Putamen (tissue), 1 donor: ENCODE data around the gene SLC18A3.

ENCODE experiments used
- DNase-seq: peaks from one replicate; pipeline ENCODE4 v3.0.0-alpha.2; 2016; ENCODE audit warnings: low spot score

Gene SLC18A3

DNA sequence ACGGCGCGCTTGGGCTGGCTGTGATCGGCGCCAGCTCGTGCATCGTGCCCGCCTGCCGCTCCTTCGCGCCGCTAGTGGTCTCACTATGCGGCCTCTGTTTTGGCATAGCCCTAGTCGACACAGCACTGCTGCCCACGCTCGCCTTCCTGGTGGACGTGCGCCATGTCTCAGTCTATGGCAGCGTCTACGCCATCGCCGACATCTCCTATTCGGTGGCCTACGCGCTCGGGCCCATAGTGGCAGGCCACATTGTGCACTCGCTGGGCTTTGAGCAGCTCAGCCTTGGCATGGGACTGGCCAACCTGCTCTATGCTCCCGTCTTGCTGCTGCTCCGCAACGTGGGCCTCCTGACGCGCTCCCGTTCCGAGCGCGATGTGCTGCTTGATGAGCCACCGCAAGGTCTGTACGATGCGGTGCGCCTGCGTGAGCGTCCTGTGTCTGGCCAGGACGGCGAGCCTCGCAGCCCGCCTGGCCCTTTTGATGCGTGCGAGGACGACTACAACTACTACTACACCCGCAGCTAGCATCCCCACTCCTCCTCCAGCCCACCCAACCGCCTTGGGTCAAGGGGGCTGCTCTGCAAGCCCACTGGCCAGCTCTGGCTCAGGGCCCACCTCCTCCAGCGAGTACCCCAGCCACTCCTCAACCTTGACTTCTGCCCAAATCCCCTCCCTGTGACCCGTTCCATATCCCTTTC lies 1.9 kb downstream of the SLC18A3 start:
- DNase-seq: no peak

DNA sequence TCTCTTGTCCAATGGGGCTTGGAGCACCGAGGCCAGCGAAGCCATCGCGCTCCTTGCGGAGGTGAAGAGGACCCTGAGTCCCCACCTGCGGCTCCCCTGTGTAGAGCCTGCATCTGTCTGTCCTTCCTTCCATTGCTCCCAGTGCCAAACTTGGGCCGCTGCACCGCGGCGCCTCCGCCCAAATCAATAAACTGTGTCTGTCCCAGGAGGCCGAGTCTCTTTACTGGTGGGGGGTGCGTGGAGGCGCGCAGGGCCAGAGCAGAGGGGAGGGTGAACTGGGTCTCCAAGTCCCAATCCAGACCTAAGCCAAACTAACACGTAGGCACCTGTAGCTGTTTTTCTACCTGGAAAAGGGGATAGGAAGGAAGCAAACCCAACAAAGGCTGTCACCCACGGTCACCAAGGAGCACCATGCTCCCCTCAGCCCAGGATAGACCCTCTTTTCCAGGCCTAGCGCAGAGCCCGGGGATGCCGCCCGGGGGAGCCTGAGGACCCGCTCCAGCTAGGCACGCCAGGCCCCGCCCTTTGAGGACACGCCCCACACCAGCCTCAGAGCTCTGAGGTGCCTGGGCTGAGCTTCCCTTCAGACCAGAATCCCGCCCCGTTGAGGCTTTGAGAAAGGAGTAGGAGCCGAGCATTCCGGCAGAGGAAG lies 2.5 kb downstream of the SLC18A3 start:
- DNase-seq: no peak

DNA sequence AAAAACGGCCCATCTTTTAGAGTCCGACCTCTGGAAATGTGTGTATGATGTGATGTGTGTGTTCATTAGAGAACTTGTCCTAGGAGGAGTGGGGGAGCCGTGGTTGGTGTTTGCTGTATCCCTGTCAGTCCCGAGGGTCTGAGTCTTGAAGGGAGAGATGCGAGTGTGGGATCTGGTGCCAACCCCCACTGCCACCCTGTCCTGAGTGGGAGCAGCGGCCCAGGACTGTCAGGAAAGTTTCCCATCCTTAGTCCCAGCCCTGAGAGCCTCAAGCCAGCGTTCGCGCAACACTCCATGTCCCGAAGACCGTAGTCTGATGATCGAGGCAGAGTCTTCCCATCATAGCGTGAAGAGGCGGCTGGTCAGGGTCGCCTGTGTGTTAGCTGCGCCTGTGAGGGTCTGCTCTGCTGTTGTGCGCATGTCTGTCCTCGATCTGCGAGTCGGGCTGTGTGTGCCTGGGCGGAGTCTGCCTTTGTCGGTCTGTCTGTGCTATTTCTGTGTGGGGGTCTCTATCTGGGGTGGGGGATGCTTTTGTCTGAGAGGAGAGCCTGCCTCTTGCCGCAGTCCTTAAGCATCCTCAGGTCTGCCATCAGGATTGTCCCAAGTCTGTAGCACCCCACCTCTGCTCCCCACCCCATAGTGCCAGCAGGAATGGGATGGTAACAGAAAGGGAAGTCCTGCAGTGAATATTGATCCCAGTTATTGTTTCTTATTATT lies 3.2 kb downstream of the SLC18A3 start:
- no peak for DNase-seq

DNA sequence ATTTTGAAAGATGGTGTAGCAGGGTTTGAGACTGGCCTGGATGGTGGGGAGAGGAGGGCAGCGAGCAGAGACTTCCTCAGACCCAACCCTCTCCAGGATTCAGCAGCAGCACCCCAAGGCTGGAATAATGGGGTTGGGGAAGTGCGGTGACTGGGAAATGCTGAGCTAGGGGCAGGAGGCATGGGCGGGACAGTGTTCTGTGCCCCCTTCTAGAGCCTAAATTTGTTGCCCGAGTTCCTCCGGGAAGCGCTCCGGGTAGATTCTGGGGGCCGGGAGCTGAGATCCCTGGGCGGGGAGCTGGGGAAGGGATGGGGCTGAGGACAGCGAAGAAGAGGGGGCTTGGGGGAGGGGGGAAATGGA lies 3.8 kb downstream of the SLC18A3 start, which contains the start of gene CHAT:
Gene CHAT (plus strand): TSS at position 156 of the 360 bp plus-strand sequence. CDS start 153 bp downstream, at position 309.
- no peak for DNase-seq

DNA sequence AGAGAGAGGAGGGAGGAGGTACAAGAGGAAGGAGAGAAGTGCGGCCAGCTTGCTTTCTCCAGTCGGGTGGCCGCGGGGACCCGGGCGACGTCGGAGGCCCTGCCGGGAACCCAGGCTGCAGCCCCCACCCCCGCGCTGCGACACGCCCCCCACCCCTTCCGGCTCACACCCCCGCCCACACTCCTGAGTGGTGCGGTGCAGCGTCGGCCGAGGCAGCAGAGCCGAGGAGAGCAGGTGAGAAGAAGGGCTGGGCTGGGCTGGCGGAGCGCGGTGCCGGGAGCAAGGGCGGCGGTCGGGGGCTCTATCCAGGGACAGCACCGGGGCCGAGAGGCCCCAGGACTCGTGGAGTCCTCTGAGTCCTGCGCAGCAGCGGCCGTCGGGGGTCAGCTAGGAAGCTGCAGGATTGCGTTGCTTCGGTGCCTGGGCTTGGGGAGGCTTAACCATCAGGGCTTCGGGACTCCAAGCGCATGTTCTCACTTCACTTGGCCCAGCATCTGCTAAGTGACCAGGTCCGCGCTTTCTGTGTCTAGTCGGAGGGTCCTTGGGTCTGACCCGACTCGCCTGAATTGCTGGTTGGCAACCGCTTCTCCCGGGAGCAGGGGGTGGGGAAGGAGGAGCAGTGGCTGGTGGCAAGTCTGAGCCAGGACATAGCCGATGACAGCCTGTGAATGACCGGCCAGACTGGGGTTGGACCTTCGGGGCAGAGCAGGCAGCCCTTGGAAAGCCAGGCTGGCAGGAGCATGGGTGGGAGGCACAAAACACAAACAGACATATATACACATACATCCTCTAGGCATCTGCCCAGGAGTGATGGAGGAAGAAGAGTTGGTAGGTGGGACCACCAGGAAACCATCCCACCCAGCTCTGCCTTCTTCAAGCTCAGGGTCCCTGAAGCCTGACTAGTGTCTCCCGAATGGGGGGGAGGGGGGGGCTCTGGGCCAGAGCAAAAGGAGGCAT lies 4.4 kb downstream of the SLC18A3 start:
- no peak for DNase-seq

DNA sequence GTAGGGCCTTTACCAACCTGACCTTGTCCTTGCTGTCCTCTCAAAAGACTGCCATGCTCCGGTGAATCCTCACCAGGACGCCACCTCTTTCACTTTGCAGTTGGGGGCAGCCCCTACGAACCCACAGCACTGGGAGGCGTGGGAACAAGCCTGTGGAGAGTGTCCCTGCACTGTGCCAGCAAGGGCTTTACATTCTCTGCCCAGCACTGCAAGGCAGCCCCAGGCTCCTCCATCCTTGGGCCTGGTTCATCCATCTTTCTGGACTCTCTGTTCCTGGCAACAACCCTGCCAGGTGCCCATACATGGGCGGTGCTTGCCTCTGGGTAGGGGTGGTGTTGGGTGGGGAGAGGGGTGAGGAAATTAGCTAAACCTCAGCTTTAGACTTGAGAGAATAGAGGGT lies 5.1 kb downstream of the SLC18A3 start:
- DNase-seq: no peak

DNA sequence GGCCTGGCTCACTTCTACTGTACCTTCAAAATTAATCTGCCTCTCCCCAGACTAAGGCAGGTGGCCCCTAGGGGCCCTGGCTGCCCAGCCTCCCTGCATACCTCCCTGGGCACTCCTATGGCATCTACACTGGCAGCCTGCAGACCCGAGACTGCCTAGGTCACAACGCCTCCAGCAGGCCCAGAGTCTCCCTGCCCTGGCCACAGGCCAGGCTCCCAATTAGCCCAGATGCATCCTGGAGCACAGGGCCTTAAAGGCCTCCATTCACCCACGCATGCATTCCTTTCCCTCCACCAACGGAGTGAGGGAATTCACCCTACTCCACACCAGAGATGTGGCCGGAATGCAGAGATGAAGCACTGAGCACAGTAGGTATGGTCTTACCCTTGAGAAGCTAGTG lies 5.6 kb downstream of the SLC18A3 start:
- no peak for DNase-seq

DNA sequence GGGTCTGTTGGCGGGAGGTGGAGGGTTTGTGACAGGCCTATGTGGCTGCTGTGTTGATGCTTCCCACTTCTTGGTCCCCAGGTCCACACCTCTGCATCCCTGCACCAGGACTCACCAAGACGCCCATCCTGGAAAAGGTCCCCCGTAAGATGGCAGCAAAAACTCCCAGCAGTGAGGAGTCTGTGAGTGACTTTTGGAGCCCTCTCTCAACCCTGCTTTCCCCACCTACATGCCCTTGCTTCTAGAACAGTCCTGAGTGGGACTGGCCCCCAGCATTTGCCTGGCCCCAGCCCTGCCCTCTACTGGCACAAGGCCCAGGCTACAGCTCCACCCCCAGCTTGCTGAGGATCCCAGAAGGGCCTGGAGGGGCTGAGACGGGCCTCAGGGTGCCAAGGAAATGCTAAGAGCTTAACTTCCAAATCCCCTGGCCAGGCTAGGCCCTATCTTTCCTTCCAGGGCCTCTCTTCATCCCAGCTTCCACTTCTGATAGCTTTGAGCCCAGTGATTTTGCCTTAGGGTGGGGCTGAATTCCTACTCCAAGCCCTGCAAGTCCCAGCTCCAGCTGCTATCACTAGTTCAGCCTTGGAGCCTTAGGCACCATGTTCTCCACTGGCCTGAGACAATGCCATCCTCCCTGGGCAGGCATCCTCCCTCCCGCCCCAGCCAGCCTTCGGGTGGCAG lies 6.5 kb downstream of the SLC18A3 start:
- DNase-seq: no peak

DNA sequence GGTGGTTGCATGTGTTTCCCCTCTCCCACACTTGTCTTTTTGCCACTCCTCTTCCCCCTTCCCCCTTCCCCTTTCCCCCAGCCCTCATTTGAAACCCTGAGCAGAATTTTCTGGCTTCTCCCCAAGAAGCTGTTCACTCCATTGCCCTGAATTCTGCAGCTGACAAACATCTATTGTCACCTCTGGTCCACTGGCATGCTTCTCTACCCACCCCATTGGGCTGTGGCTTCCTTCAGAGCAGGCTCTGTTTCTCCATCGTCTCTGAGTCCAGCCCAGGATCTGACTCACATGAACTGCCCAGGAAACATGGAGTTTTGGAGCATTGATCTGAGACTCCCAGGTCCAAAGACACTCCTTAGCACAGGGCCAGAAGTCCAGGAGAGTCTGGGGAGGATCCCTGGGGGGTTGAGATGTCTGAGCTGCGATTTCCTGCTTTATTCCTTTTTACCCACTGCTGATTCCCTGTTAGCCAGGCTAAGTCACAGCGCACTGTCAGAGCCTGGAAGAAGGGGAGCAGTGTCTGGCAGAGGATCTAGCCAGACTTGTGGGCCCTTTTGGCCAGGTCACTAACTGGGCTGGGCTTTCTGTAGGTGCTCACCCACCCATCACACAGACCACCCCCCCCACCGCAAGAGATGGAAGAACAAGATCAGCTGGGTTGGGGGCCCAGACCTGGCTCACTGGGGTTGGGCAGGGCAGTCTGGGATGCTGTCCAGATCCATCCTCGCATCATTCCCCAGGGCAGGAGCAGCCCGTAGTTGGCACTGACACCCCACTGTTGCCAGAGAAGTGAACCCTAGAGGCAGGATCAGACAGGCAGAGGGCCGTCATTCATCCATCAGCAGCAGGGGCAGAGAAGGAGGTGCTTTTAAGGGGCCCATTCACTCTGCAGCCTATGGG lies 7.3 kb downstream of the SLC18A3 start:
- no peak for DNase-seq

DNA sequence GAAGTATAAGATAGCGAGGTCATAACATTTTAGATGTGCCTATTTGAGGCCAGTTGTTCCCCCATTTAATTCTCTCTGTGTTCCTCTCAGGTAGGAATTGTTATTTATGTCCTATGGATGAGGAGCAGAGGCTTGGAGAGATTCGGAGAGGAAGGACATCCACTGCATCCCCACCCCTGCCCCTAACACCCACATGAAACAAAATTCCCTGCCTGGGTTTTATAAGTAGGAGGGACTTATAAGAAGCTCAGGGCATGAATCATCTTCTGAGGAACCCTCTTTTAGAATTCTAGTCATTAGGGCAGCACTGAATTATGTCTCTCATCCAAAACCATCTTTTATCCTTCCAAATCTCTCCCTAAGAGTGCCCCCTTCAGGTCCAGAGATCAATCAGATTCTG lies 8.7 kb downstream of the SLC18A3 start:
- DNase-seq: no peak

DNA sequence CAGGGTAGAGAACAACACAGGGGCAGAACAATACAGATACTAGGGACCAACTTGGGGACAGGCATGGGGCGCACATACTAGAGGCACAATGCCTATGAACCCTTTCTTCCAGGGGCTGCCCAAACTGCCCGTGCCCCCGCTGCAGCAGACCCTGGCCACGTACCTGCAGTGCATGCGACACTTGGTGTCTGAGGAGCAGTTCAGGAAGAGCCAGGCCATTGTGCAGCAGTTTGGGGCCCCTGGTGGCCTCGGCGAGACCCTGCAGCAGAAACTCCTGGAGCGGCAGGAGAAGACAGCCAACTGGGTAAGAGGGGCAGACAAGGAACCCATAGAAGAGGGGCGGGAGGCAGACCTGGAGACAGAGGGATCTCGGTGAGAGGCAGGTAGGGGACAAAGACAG lies 9.5 kb downstream of the SLC18A3 start:
- no peak for DNase-seq

DNA sequence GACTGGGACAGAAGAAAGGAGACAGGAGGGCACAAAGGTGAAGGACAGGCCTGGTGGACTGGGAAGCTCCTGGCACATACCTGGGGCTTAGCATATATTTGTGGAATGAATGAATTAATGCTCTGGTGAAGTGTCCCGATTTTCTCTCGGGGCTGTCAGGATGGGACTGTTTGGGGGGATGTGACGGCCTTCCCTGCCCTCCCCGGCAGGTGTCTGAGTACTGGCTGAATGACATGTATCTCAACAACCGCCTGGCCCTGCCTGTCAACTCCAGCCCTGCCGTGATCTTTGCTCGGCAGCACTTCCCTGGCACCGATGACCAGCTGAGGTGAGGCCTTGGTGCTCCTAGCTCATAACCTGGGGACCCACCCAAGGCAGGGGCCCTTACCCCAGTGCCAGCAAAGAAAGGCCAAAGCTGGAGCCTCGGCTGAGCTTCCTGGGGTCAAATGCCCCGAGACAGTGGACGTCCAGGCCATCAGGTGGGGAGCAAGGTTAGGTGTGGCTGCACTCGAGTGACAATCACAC lies 10.2 kb downstream of the SLC18A3 start:
- no peak for DNase-seq

DNA sequence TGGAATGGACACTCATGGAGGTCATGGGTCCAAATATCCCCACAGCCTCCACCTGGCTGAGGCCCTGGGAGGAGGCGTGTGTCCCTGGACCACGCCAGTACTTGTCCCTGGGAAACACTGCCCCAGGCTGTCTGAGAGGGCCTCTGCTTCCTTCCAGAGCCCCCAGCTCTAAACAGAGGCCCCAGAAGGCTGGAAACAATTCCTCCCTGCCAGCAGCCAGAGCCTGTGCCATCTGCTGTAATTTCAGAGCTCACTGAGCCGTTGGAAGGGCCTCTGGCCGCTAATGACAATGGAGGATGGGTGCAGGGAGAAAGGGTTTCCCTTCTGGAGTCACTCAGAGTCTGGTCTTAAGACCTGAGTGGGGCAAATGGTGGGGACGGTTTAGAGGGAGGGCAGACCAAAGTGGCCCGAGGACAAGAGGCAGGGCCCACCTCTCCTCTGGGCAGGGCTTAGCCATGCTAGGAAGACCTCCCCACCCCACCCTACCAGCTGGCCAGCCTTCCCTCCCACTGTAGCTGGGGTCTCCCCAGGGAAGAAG lies 10.8 kb downstream of the SLC18A3 start:
- no peak for DNase-seq

DNA sequence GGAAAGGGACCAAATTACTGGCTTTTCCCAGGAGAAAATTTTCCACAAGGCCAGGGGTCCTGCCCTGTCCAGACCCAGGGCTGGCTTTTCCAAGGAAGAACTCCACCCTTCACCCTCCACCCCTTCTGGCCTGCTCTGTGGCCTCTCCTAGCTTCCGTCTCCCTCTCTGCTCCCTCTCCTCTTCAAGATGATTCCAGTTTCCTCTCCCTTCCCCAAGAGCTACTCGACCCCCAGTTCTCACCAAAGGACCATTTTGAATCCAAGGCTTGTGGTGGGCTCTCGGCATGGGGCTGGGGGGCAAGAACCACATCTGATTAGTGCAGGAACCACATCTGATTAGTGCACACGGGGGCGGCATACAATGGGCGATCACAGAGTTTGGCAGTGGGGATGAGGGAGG lies 11.5 kb downstream of the SLC18A3 start:
- no peak for DNase-seq

DNA sequence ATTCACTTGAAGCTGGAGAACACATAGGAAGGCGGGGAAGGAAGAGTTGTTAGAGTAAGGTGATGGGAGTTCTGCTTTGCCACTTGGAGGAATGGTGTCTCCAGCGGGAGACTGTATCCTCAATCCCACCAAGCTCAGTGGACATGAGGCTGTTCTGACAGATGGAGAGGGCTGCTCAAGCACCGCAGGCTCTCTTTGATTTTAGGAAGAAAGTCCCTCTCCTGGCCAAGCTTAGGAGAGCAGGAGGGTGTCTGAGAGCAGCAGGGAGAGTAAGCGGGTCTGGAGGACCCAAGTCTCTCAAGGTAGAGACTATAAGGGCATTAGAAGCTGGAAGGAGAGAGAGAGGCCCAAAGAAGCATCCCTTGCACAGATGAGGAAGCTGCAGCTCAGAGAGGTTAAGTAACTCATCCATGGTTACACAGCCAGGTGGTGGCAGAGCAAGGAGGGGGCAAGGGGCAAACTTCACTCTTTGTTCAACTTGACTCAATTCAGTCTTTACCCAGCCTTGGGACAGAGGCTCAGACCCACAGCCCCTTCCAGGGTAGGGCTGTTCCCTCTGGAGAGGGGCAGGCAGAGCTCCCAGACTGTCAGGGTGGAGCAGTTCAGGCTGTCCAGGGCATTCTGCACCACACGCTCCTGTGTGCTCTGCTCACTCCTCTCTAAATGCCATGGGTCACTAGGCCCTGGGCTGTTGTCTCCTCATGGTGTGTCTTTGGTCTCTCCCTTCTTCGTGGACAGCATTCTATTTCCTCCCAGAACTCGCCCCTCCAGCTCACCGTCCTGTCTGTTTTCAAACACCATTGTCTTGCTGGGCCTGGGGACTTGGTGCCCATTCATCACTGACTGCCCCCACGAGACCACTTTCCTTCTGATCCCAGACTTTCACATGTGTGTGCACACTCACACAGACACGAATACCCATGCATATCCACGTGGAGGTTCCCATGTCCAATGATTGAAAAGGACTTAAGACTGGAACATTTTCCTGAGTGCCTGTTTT lies 12.6 kb downstream of the SLC18A3 start:
- no peak for DNase-seq

DNA sequence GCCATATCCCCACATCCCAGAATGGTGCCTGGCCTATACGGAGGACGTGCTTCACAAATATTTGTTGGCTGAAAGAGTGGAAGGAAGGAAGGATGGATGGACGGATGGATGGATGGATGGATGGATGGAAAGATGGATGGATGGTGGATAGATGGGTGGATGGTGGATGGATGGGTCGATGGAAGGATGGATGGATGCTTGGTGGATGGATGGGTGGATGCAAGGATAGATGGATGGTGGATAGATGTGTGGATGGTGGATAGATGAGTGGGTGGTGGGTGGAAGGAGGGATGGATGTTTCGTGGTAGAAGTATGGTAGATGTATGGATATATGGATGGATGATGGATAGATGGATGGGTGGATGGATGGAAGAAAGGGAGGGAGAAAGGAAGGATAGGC lies 14.5 kb downstream of the SLC18A3 start:
- no peak for DNase-seq

DNA sequence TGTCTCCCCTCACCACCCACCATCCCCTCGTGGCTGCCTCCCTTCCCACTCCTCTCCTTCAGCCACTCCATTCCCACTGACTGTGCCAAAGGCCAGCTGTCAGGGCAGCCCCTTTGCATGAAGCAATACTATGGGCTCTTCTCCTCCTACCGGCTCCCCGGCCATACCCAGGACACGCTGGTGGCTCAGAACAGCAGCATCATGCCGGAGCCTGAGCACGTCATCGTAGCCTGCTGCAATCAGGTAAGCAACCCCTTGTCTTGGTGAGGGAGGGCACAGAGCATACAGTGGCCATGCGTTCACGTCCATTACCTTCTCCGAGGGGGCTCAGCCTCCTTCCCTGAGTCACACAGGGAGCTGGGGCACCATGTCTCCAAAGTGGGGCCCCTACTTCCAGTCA lies 15.3 kb downstream of the SLC18A3 start:
- DNase-seq: no peak

DNA sequence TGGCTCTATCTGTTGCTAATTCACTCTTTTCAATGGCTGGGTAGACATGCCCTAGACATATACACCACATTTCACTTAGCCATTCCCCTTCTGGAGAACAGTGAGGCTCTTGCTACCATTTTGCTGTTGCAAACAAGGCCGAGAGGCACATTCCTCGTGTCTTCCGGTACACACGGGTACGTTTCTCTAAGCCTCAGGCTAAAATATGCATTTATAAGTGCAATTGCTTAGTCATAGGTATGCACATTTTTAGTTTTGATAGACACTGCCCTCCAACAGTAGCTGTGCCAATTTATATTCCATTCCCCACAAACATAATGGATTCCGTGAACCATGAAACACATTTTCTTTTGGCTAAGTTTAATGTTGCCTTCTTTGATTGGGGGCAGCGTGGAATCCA lies 16.9 kb downstream of the SLC18A3 start:
- DNase-seq: no peak
